HepG2 (cell line): ENCODE results near the gene B3GNT2. TPM values are rescaled to one million over a fixed set of nuclear protein-coding genes. Genes with fewer than 3 reads are reported as not detected.

ENCODE experiments used
- FUBP1 ChIP-seq: sonication (generic); formaldehyde crosslinking; IDR thresholded peaks from 2 replicates; pipeline ENCODE4 v1.5.1; 2020; ENCODE audit warnings: missing genetic modification reagents, mild to moderate bottlenecking, borderline replicate concordance
- MIER2 ChIP-seq: IDR thresholded peaks from 2 replicates; pipeline ENCODE4 v1.6.1; 2016; ENCODE audit warnings: missing biosample characterization, missing genetic modification reagents
- ZFAT ChIP-seq: sonication (generic); formaldehyde crosslinking; conservative IDR thresholded peaks from 2 replicates; pipeline ENCODE4 v1.8.1; 2023; ENCODE audit warnings: missing genetic modification reagents, inconsistent platforms
- ZNF737 ChIP-seq: sonication (generic); formaldehyde crosslinking; IDR thresholded peaks from 2 replicates; pipeline ENCODE4 v1.5.0; 2020; ENCODE audit warnings: missing genetic modification reagents, mild to moderate bottlenecking, borderline replicate concordance
- polyA plus RNA-seq, 8 experiments: library from polyadenylated mRNA; depleted of rRNA in 3 of 8; stranded (reverse) in 7 of 8; unstranded in 1 of 8; fragments of >200 nt; fragmentation: Illumina TruSeq in 4 of 8; extraction: Trizol in 4 of 8; gene quantifications; 2 replicates each; pipeline versions ENCODE4 v1.2.1 to v1.2.3, GENCODE V29; 2011 to 2016; ENCODE audit warnings: low read depth in 4 of 8, missing spikeins in 1 of 8, mixed read lengths in 1 of 8; ENCODE audit not compliant: insufficient read depth in 1 of 8
- total RNA-seq, 5 experiments: library from RNA; depleted of rRNA; stranded (reverse); fragments of >200 nt; fragmentation: Illumina TruSeq; extraction: Trizol; gene quantifications; 2 replicates each; pipeline ENCODE4 v1.2.3, GENCODE V29; 2016; ENCODE audit warnings: low read depth in 1 of 5
- TF ChIP-seq, protein P1 (sequence below): sonication (generic); formaldehyde crosslinking; IDR thresholded peaks from 2 replicates; pipeline ENCODE4 v1.4.0; 2020; ENCODE audit warnings: missing genetic modification reagents, mild to moderate bottlenecking, borderline replicate concordance
- TF ChIP-seq, protein P2 (sequence below): sonication (generic); formaldehyde crosslinking; IDR thresholded peaks from 2 replicates; pipeline ENCODE4 v1.4.0; 2020; ENCODE audit warnings: missing genetic modification reagents; ENCODE audit errors: not compliant biosample characterization

B3GNT2 gene
- total and polyA plus RNA-seq, 2 of the 13 experiments (the other 11 are each of a cell fraction or from before 2014, with no cell fraction given) = 26.3 to 28.5 TPM

DNA sequence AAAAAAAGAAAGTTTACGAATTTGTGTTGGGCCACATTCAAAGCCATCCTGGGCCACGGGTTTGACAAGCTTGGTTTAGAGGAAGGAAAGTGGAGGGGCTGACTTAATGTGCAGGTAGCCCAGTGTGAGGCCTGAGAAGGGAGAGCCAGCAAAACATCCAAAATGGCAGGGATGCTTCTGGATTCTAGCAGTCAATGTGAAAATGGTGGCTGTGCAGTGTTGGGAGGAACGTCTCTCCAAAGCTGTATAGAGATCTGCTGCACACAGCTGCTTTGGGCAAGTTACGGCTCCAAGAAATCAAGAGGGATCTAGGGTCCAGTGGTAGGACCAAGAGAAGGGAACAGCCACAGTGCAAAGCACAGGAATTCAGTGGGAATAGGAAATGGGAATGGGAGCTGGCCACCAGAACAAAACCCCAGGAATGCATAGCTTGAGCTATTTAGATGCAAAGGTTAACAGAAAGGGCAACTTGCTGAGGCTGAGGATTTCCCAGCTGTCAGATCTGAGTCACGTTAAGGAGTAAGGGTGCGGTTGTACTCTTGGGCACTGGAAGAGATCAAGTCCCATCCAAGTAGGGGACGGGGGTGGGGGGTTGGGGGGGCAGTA is 70.6 kb downstream of the B3GNT2 start (continued):
- TF ChIP-seq, protein P1, sequence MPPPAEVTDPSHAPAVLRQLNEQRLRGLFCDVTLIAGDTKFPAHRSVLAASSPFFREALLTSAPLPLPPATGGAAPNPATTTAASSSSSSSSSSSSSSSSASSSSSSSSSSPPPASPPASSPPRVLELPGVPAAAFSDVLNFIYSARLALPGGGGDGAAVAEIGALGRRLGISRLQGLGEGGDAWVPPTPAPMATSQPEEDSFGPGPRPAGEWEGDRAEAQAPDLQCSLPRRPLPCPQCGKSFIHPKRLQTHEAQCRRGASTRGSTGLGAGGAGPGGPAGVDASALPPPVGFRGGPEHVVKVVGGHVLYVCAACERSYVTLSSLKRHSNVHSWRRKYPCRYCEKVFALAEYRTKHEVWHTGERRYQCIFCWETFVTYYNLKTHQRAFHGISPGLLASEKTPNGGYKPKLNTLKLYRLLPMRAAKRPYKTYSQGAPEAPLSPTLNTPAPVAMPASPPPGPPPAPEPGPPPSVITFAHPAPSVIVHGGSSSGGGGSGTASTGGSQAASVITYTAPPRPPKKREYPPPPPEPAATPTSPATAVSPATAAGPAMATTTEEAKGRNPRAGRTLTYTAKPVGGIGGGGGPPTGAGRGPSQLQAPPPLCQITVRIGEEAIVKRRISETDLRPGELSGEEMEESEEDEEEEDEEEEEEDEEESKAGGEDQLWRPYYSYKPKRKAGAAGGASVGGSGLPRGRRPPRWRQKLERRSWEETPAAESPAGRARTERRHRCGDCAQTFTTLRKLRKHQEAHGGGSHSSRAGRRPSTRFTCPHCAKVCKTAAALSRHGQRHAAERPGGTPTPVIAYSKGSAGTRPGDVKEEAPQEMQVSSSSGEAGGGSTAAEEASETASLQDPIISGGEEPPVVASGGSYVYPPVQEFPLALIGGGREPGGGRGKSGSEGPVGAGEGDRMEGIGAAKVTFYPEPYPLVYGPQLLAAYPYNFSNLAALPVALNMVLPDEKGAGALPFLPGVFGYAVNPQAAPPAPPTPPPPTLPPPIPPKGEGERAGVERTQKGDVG = no peak
- TF ChIP-seq MIER2 (CRISPR knock-in tag) (no peak), ZNF737 (CRISPR knock-in tag) (no peak), FUBP1 (no peak), ZFAT (CRISPR knock-in tag) (no peak)
- TF ChIP-seq, protein P2, sequence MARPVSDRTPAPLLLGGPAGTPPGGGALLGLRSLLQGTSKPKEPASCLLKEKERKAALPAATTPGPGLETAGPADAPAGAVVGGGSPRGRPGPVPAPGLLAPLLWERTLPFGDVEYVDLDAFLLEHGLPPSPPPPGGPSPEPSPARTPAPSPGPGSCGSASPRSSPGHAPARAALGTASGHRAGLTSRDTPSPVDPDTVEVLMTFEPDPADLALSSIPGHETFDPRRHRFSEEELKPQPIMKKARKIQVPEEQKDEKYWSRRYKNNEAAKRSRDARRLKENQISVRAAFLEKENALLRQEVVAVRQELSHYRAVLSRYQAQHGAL (CRISPR knock-in tag) = no peak
